Measurements from ENCODE around the gene LACC1. TPM values are rescaled to one million over a fixed set of nuclear protein-coding genes. Genes with fewer than 3 reads are reported as not detected.

Gene LACC1
- total RNA-seq, 1 experiment from 2014 or later: 3.7 TPM

DNA sequence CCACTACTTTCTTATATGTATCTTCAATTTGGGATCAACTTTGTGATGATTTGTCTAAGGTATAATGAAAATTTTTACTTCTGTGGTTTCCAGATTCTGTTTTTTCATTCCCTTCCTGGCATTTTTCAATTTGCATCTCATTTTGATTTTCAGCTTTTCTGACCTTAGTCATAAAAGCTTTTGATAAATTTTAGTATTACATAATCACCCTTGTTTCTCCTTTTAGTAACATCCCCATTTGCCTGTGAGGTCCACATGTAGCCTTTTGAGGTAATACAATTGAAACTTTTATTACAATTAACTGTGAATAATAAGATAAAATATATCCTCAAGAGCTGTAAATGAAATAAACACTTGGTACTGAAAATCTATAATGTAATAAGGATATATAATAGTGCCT, 31.2 kb downstream of the LACC1 start:
- Histone ChIP-seq H3K27ac (ENCODE audit: insufficient read length, low read depth, low read length) (no peak overlapping the region), H3K23ac (ENCODE audit: insufficient read length, low read depth, low read length) (no peak overlapping the region), H4K5ac (ENCODE audit: insufficient read length, low read depth, low read length) (no peak overlapping the region)

More for the DNA sequence above, 31.2 kb downstream of the LACC1 start:
- TF ChIP-seq, protein P1, sequence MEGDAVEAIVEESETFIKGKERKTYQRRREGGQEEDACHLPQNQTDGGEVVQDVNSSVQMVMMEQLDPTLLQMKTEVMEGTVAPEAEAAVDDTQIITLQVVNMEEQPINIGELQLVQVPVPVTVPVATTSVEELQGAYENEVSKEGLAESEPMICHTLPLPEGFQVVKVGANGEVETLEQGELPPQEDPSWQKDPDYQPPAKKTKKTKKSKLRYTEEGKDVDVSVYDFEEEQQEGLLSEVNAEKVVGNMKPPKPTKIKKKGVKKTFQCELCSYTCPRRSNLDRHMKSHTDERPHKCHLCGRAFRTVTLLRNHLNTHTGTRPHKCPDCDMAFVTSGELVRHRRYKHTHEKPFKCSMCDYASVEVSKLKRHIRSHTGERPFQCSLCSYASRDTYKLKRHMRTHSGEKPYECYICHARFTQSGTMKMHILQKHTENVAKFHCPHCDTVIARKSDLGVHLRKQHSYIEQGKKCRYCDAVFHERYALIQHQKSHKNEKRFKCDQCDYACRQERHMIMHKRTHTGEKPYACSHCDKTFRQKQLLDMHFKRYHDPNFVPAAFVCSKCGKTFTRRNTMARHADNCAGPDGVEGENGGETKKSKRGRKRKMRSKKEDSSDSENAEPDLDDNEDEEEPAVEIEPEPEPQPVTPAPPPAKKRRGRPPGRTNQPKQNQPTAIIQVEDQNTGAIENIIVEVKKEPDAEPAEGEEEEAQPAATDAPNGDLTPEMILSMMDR (conservative IDR thresholded peaks at IDR 0.05): no peak
- no peak overlapping the region for H3K14ac ChIP-seq (ENCODE audit: insufficient read depth, low read length)
- no peak overlapping the region for H3K4me2 ChIP-seq (ENCODE audit: insufficient read depth, insufficient read length, low read length)
- H3K4me1 ChIP-seq (ENCODE audit: insufficient read depth, low read length): no peaks in the 10 kb centered on the region
- H4K8ac ChIP-seq (replicated peaks; ENCODE audit: insufficient read length, low read depth, low read length): no peak overlapping the region
- Mint-ChIP-seq H3K27ac (no peak overlapping the region), H3K4me1 (peaks cover 0 to 3% of the 10 kb centered on the region in 2 experiments; a peak in 2 of 4 replicates), H3K4me3 (no peak overlapping the region), H3K9me3 (no peaks in the 10 kb centered on the region), H3K36me3 (ENCODE audit: insufficient read depth in 1 of 3, low read depth in 3 of 3) (no peaks in the 10 kb centered on the region), H3K27me3 (ENCODE audit: low read depth) (no peaks in the 10 kb centered on the region; the same call in 1 of the 2 replicates)
- no peak overlapping the region for H3K4ac ChIP-seq (ENCODE audit: low read depth, low read length)
- H3K23me2 ChIP-seq (ENCODE audit: insufficient read length, low read depth, low read length, poor library complexity, severe bottlenecking): no peaks in the 10 kb centered on the region
- no peak overlapping the region for H3K56ac ChIP-seq (ENCODE audit: insufficient read length, low read depth, low read length)
- H3K18ac ChIP-seq (ENCODE audit: insufficient read length, low read depth, low read length): no peak overlapping the region
- H3K9me3 ChIP-seq (ENCODE audit: control insufficient read depth, low read depth, low read length): no peaks in the 10 kb centered on the region
- no peaks in the 10 kb centered on the region; the same call in 1 of the 2 replicates for H3K27me3 ChIP-seq (ENCODE audit: insufficient read depth, low read length)
- H3T11ph ChIP-seq (ENCODE audit: low read length): no peak overlapping the region
- H2BK15ac ChIP-seq (ENCODE audit: low read depth, low read length): no peak overlapping the region
- no peak for DNase-seq
- H3K79me1 ChIP-seq (ENCODE audit: insufficient read depth, low read depth, low read length, poor library complexity, severe bottlenecking): no peaks in the 10 kb centered on the region
- no peak overlapping the region for H2AK5ac ChIP-seq (ENCODE audit: insufficient read length, low read length)
- no peak overlapping the region for H2AFZ ChIP-seq (ENCODE audit: low read length)
- no peaks in the 10 kb centered on the region for H4K20me1 ChIP-seq (ENCODE audit: control insufficient read depth, insufficient read depth, insufficient read length)
- H3K79me2 ChIP-seq (ENCODE audit: insufficient read depth, low read length): no peaks in the 10 kb centered on the region
- no peak overlapping the region for H2BK20ac ChIP-seq (ENCODE audit: low read depth, low read length, poor library complexity, severe bottlenecking)
- H3K9ac ChIP-seq (ENCODE audit: extremely low read depth, insufficient read length, low read length): no peak overlapping the region
- no peak overlapping the region for H4K91ac ChIP-seq (ENCODE audit: insufficient read length, low read depth, low read length)
- H2BK5ac ChIP-seq (ENCODE audit: insufficient read length, low read length): no peak overlapping the region
- H2BK12ac ChIP-seq (ENCODE audit: insufficient read length, low read depth, low read length): no peak overlapping the region
- no peak overlapping the region for H2BK120ac ChIP-seq (ENCODE audit: low read depth, low read length, poor library complexity, severe bottlenecking)

Data from H9 (cell line).